ENCODE results near the gene TBC1D1.

The TBC1D1 gene

GRCh38 chr4:38132843-38133662 is 242.2 kb downstream of the TBC1D1 start:
- DNase-seq: no peak

GRCh38 chr4:38133711-38134480 is 243.0 kb downstream of the TBC1D1 start:
- no peak for DNase-seq

- no peak for DNase-seq
These were observed 244.3 kb downstream of the TBC1D1 start for GRCh38 chr4:38135201-38135600.

- DNase-seq: no peak
These were observed 245.7 kb downstream of the TBC1D1 start for GRCh38 chr4:38136604-38137003.

- DNase-seq: no peak
These were observed 246.2 kb downstream of the TBC1D1 start for GRCh38 chr4:38137080-38137479.

GRCh38 chr4:38138363-38138762 is 247.5 kb downstream of the TBC1D1 start:
- DNase-seq: no peak

- DNase-seq: no peak
These were observed 248.3 kb downstream of the TBC1D1 start for GRCh38 chr4:38139187-38139586.

GRCh38 chr4:38140643-38141203 is 249.8 kb downstream of the TBC1D1 start:
- no peak for DNase-seq

- DNase-seq: no peak
These were observed 251.1 kb downstream of the TBC1D1 start for GRCh38 chr4:38141808-38142500.

GRCh38 chr4:38144031-38144430 is 253.1 kb downstream of the TBC1D1 start:
- DNase-seq: no peak

- DNase-seq: no peak
These were observed 254.3 kb downstream of the TBC1D1 start for GRCh38 chr4:38145033-38145678.

- no peak for DNase-seq
These were observed 254.9 kb downstream of the TBC1D1 start for GRCh38 chr4:38145741-38146140.

- DNase-seq: no peak
These were observed 255.5 kb downstream of the TBC1D1 start for GRCh38 chr4:38146383-38146782.

GRCh38 chr4:38149472-38149996 is 258.6 kb downstream of the TBC1D1 start:
- DNase-seq: no peak

GRCh38 chr4:38149997-38150671 is 259.2 kb downstream of the TBC1D1 start:
- no peak for DNase-seq

GRCh38 chr4:38150766-38151165 is 259.9 kb downstream of the TBC1D1 start:
- no peak for DNase-seq

- no peak for DNase-seq
These were observed 261.0 kb downstream of the TBC1D1 start for GRCh38 chr4:38151873-38152272.

GRCh38 chr4:38152305-38152704 is 261.4 kb downstream of the TBC1D1 start:
- DNase-seq: no peak

GRCh38 chr4:38152721-38153386 is 262.0 kb downstream of the TBC1D1 start:
- DNase-seq: no peak

- no peak for DNase-seq
These were observed 262.5 kb downstream of the TBC1D1 start for GRCh38 chr4:38153387-38153760.

GRCh38 chr4:38154252-38154651 is 263.4 kb downstream of the TBC1D1 start:
- no peak for DNase-seq
